HG02852 (cell line): ENCODE results near the gene AP3B1.
"Not testable (repeated sequence)": the region's sequence is repeated elsewhere in the genome, so short reads cannot be mapped to it uniquely, and the experiment has no call there.

Source experiments
- ATAC-seq: cut with Tn5 transposase; IDR thresholded peaks from one replicate; pipeline ENCODE4 v1.9.1; 2021; ENCODE audit warnings: mild to moderate bottlenecking, moderate library complexity; ENCODE audit not compliant: unreplicated experiment

Gene AP3B1

GRCh38 chr5:78076351-78076750, 218.1 kb downstream of the AP3B1 start:
- ATAC-seq, result no peak

- no peak for ATAC-seq
Measured at GRCh38 chr5:78075301-78075700, 219.2 kb downstream of the AP3B1 start.

GRCh38 chr5:78070691-78071090, 223.8 kb downstream of the AP3B1 start:
- ATAC-seq, result not testable (repeated sequence)

GRCh38 chr5:78067581-78067980, 226.9 kb downstream of the AP3B1 start:
- ATAC-seq, result not testable (repeated sequence)

- not testable (repeated sequence) for ATAC-seq
Measured at GRCh38 chr5:78066722-78067121, 227.8 kb downstream of the AP3B1 start.

- ATAC-seq, result no peak
Measured at GRCh38 chr5:78065663-78066062, 228.8 kb downstream of the AP3B1 start.

GRCh38 chr5:78064941-78065472, 229.5 kb downstream of the AP3B1 start:
- ATAC-seq, result no peak

- ATAC-seq, result no peak
Measured at GRCh38 chr5:78063495-78063894, 231.0 kb downstream of the AP3B1 start.

- ATAC-seq, result no peak
Measured at GRCh38 chr5:78062645-78063044, 231.9 kb downstream of the AP3B1 start.

GRCh38 chr5:78060421-78060820, 234.1 kb downstream of the AP3B1 start:
- ATAC-seq, result no peak

GRCh38 chr5:78058625-78059024, 235.9 kb downstream of the AP3B1 start:
- ATAC-seq, result no peak

- ATAC-seq, result no peak
Measured at GRCh38 chr5:78056901-78057514, 237.5 kb downstream of the AP3B1 start.

- no peak for ATAC-seq
Measured at GRCh38 chr5:78056053-78056452, 238.4 kb downstream of the AP3B1 start.

- ATAC-seq, result no peak
Measured at GRCh38 chr5:78050888-78051287, 243.6 kb downstream of the AP3B1 start.

GRCh38 chr5:78046823-78047222, 247.7 kb downstream of the AP3B1 start:
- ATAC-seq, result not testable (repeated sequence)

- no peak for ATAC-seq
Measured at GRCh38 chr5:78046006-78046405, 248.5 kb downstream of the AP3B1 start.

- ATAC-seq, result no peak
Measured at GRCh38 chr5:78041805-78042204, 252.7 kb downstream of the AP3B1 start.

- ATAC-seq, result no peak
Measured at GRCh38 chr5:78025540-78025939, 269.0 kb downstream of the AP3B1 start.

- ATAC-seq, result no peak
Measured at GRCh38 chr5:78019744-78020143, 274.8 kb downstream of the AP3B1 start.

GRCh38 chr5:78016863-78017529, 277.5 kb downstream of the AP3B1 start:
- no peak for ATAC-seq

GRCh38 chr5:78009937-78010527, 284.5 kb downstream of the AP3B1 start:
- no peak for ATAC-seq

GRCh38 chr5:78008356-78008967, 286.0 kb downstream of the AP3B1 start:
- no peak for ATAC-seq
